Heart left ventricle (tissue), 13 donors: ENCODE results near the gene GPC6.

ENCODE experiments used
- CTCF ChIP-seq, 12 donors: fragments of 200-600 bp; sonication (generic) in 4 of 12; IDR thresholded peaks; one replicate each; pipeline versions ENCODE4 v1.5.0 to v1.8.0; 2018 to 2022; ENCODE audit warnings: antibody characterized with exemption in 12 of 12, mild to moderate bottlenecking in 5 of 12
- POLR2A ChIP-seq, 2 donors: fragments of 450-650 bp; IDR thresholded peaks; one replicate each; pipeline ENCODE4 v1.6.1; 2017; ENCODE audit warnings: antibody characterized with exemption in 2 of 2, mild to moderate bottlenecking in 2 of 2, moderate library complexity in 2 of 2
- donor health status: ischemic (EF 13 %, LVEDD 7.1; RV severe dilation, severe dysfunction).
- donor health status: DM: no; HTN: yes; CAD: no.
- donor health status: DM: no; HTN: no; CAD: no.
- donor health status: ischemic (EF 25% LVEDD 6.9; RV normal size, moderate dysfunction).
- donor health status: ischemic (EF 25% LVEDD 5.7; RV mildly dilated, moderate dysfunction).
- donor health status: ischemic (EF 35%, LVEDD 5.7; RV mildly dilated, moderate dysfunction).
- donor health status: nonischemic (EF 11% LVEDD 7.7; RV severe dilation, severe dysfunction).
- donor health status: DM: yes; HTN: yes; CAD: no.
- donor health status: PGD.
- donor health status: ischemic (EF 29% LVEDD 5.4; RV normal size, mild dysfunction).
- donor health status: nonischemic (EF 23%, LVEDD 6.1; RV moderate dilation, normal function).

- TF ChIP-seq CTCF (IDR thresholded peaks at IDR 0.05) (no peak), POLR2A (IDR thresholded peaks at IDR 0.05) (no peak)
Observed at GRCh38 chr13:93589788-93590187, 363.2 kb downstream of the GPC6 start.
